Measurements from ENCODE around the gene OR52H1. TPM values are rescaled to one million over a fixed set of nuclear protein-coding genes. Genes with fewer than 3 reads are reported as not detected.

The OR52H1 gene
- total RNA-seq, 1 donor from 2014 or later, result 0.47 TPM

GRCh38 chr11:5531053-5531831, 17.1 kb downstream of the OR52H1 start:
- DNase-seq, result no peak

GRCh38 chr11:5528495-5528894, 19.8 kb downstream of the OR52H1 start:
- no peak for DNase-seq

- no peak for DNase-seq
These were observed 20.6 kb downstream of the OR52H1 start for GRCh38 chr11:5527716-5528115.

- no peak for DNase-seq
These were observed 23.6 kb downstream of the OR52H1 start for GRCh38 chr11:5524756-5525155.

- no peak for DNase-seq
These were observed 26.0 kb downstream of the OR52H1 start for GRCh38 chr11:5522308-5522707.

GRCh38 chr11:5521540-5521939, 26.8 kb downstream of the OR52H1 start:
- no peak for DNase-seq

GRCh38 chr11:5516599-5516998, 31.7 kb downstream of the OR52H1 start, which contains the start of gene UBQLNL:
UBQLNL (minus strand) TSS chr11:5516699; CDS start chr11:5516441, 258 bp downstream.
- DNase-seq, result no peak

GRCh38 chr11:5514841-5515240, 33.5 kb downstream of the OR52H1 start:
- no peak for DNase-seq

GRCh38 chr11:5509803-5510202, 38.5 kb downstream of the OR52H1 start, which contains the start of gene UBQLN3:
UBQLN3 (minus strand) TSS chr11:5509957; CDS start chr11:5509558, 399 bp downstream.
- DNase-seq, result no peak

- no peak for DNase-seq
These were observed 39.7 kb downstream of the OR52H1 start for GRCh38 chr11:5508605-5509004.

GRCh38 chr11:5507933-5508305, 40.4 kb downstream of the OR52H1 start:
- no peak for DNase-seq

GRCh38 chr11:5507177-5507932, 41.0 kb downstream of the OR52H1 start:
- no peak for DNase-seq

- no peak for DNase-seq
These were observed 42.8 kb downstream of the OR52H1 start for GRCh38 chr11:5505363-5506048.

- no peak for DNase-seq
These were observed 43.9 kb downstream of the OR52H1 start for GRCh38 chr11:5504403-5504921.

GRCh38 chr11:5500393-5500801, 47.9 kb downstream of the OR52H1 start:
- no peak for DNase-seq

GRCh38 chr11:5499671-5500070, 48.7 kb downstream of the OR52H1 start:
- no peak for DNase-seq

Other genes starting within 250 kb of the OR52H1 start
- gene OR51B4, start 246.6 kb downstream of the OR52H1 start, total RNA-seq, result 0.31 TPM
- gene OR51B2, start 224.2 kb downstream of the OR52H1 start, total RNA-seq, result 0.78 TPM
- gene OR51B5, start 205.0 kb downstream of the OR52H1 start, total RNA-seq, result 0.47 TPM
- gene OR51B6, start 197.0 kb downstream of the OR52H1 start, total RNA-seq, result not detected
- gene OR51M1, start 164.7 kb downstream of the OR52H1 start, total RNA-seq, result not detected
- not detected for gene OR51Q1, start 126.4 kb downstream of the OR52H1 start, total RNA-seq
- not detected for gene OR51I1, start 107.0 kb downstream of the OR52H1 start, total RNA-seq
- not detected for gene OR51I2, start 99.2 kb downstream of the OR52H1 start, total RNA-seq
- gene OR52D1, start 59.9 kb downstream of the OR52H1 start, total RNA-seq, result not detected
- gene UBQLN3, start 38.6 kb downstream of the OR52H1 start, total RNA-seq, result not detected
- gene UBQLNL, start 31.8 kb downstream of the OR52H1 start, total RNA-seq, result not detected
- not detected for gene OR52B6, start 32.3 kb upstream of the OR52H1 start, total RNA-seq
- 0.62 TPM for gene TRIM6, start 48.1 kb upstream of the OR52H1 start, total RNA-seq
- gene TRIM34, start 76.5 kb upstream of the OR52H1 start, total RNA-seq, result 2.8 TPM
- gene TRIM5, start 136.5 kb upstream of the OR52H1 start, total RNA-seq, result 3.9 TPM
- 11.2 TPM for gene TRIM22, start 141.2 kb upstream of the OR52H1 start, total RNA-seq
- gene OR56B1, start 187.9 kb upstream of the OR52H1 start, total RNA-seq, result not detected
- not detected for gene OR52N4, start 205.7 kb upstream of the OR52H1 start, total RNA-seq
- gene OR52N5, start 234.8 kb upstream of the OR52H1 start, total RNA-seq, result not detected
- gene OR52N1, start 242.7 kb upstream of the OR52H1 start, total RNA-seq, result not detected

Data from occipital lobe (tissue), 2 donors.